SK-N-MC (cell line): ENCODE measurements around the gene CAMKMT.

Experiments
- EZH2 ChIP-seq: fragments of 200-600 bp; sonication (generic); IDR thresholded peaks from one replicate; pipeline ENCODE4 v1.6.1; 2017; ENCODE audit warnings: antibody characterized with exemption
- FOXP2 ChIP-seq: optimal IDR thresholded peaks from 2 replicates; pipeline ENCODE3; 2011; ENCODE audit warnings: mild to moderate bottlenecking, moderate library complexity; ENCODE audit not compliant: insufficient read depth; ENCODE audit errors: extremely low read length, control extremely low read depth
- POLR2AphosphoS5 ChIP-seq: IDR thresholded peaks from 2 replicates; pipeline ENCODE4 v1.6.1; 2012; ENCODE audit warnings: mild to moderate bottlenecking, low read depth, low read length, borderline replicate concordance

- TF ChIP-seq EZH2 = no peak
- TF ChIP-seq POLR2AphosphoS5 = no peak
- no peak for TF ChIP-seq FOXP2
These were observed 191.7 kb downstream of the CAMKMT start for GRCh38 chr2:44553456-44553855.
